Pancreas (tissue), 10 donors: ENCODE results near the gene BBIP1. TPM values are rescaled to one million over a fixed set of nuclear protein-coding genes. Genes with fewer than 3 reads are reported as not detected.
A peak's percentile ranks its signal among the peaks of the same experiment; 100 is the strongest.

Experiments
- ATAC-seq, 4 donors: fragments of 200-7000 bp; cut with Tn5 transposase; one replicate each; pipeline versions ENCODE4 v1.8.0 to v1.9.1; 2020; ENCODE audit warnings: mild to moderate bottlenecking in 4 of 4, moderate library complexity in 4 of 4
- DNase-seq, 6 donors: peaks; one replicate each; pipeline ENCODE4 v3.0.0-alpha.2; 2020
- FAIRE-seq: peaks from 2 replicates; lab custom pipeline; 2012; peaks lifted over from hg19 to GRCh38; lab: Jason Lieb, UNC
- H3K27ac ChIP-seq, 4 donors: fragments of 200-600 bp; sonication (generic); 1 replicate in 3 of 4; 2 replicates in 1 of 4; pipeline versions ENCODE4 v1.5.0 to v1.8.0; 2020
- H3K27me3 ChIP-seq, 4 donors: fragments of 200-600 bp; one replicate each; pipeline ENCODE4 v1.8.0; 2021
- H3K36me3 ChIP-seq, 3 donors: fragments of 200-600 bp; sonication (generic) in 1 of 3; one replicate each; pipeline versions ENCODE4 v1.5.0 to v1.8.0; 2020 to 2021
- H3K4me1 ChIP-seq, 3 donors: fragments of 200-600 bp; one replicate each; pipeline ENCODE4 v1.8.0; 2021
- H3K4me3 ChIP-seq, 4 donors: fragments of 200-600 bp; sonication (generic) in 2 of 4; one replicate each; pipeline versions ENCODE4 v1.5.0 to v1.8.0; 2020 to 2021
- H3K9me3 ChIP-seq, 4 donors: fragments of 200-600 bp; one replicate each; pipeline ENCODE4 v1.8.0; 2021
- WGBS, 2 donors: extraction: QIAGEN DNeasy Blood & Tissue Kit; methylation state at CpG; one replicate each; pipeline ENCODE4 v1.1.7; 2013; 5-methylcytosine and 5-hydroxymethylcytosine counted together
- intact Hi-C, 3 donors: fragments of 100-400 bp; cut with DNase I; formaldehyde crosslinking; loops; one replicate each; pipeline versions ENCODE4 v1.11.1 to v1.14.2; 2022
- polyA plus RNA-seq, 2 donors: library from polyadenylated mRNA; stranded (reverse); fragments of 200-250 nt; gene quantifications; one replicate each; pipeline ENCODE4 v1.2.3, GENCODE V29; 2013
- total RNA-seq, 6 donors: library from RNA; stranded (reverse); fragmentation: NEBNext Ultra II Directional in 4 of 6; extraction: Animal tissue kit (Norgen Biotek cat#: 25700) in 4 of 6; gene quantifications; one replicate each; pipeline versions ENCODE4 v1.2.1 to v1.2.4, GENCODE V29; 2021 to 2023
- TF ChIP-seq, protein P1 (sequence below), 4 donors: fragments of 200-600 bp; sonication (generic) in 3 of 4; IDR thresholded peaks; one replicate each; pipeline versions ENCODE4 v1.5.0 to v1.8.0; 2021; ENCODE audit warnings: antibody characterized with exemption in 4 of 4
- donor health status: healthy with polysubstance abuse.
- donor health status: DM: no; HTN: no; CAD: no; lungs with moderate emphysema.
- donor health status: DM: no; HTN: no; CAD: no.
- donor health status: control.
- donor health status: control.
- donor health status: Bipolar disorder and iron deficiency.
- donor health status: DM: yes; HTN: yes; CAD: no.
- donor health status: DM: no; HTN: no; CAD: no.
- donor health status: DM: no; HTN: no; CAD: no.
- donor health status: DM: yes; HTN: yes; CAD: no.

Gene BBIP1
- total and polyA plus RNA-seq, 8 donors: 4.2 to 21.1 (median 8.4) TPM

DNA sequence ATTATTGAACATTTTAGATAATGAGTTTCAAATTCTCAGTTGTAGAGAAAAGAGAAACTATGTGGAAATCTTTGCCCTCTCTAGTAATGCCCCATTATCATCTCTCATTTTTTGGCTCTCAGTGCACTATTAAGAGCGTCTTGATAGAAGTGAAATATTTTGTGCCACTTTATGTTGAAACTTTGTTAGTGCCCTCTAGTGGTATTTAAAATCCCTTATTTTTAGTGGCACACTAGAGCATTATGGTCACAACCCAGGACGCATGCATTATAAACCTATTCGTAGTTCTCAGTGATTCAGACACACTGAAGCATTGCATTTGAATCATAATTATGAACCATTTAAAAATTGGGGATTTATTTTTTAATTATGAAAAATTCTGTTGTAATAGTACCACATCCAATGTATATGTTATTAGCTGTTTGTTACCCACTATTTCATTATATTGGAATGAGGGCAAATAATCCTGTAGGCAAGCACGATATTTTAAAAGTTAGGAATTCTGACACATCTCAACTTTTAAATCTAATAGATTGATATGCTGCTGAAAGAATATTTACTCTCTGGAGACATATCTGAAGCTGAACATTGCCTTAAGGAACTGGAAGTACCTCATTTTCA, 25.3 kb downstream of the BBIP1 start:
- TF ChIP-seq, protein P1, sequence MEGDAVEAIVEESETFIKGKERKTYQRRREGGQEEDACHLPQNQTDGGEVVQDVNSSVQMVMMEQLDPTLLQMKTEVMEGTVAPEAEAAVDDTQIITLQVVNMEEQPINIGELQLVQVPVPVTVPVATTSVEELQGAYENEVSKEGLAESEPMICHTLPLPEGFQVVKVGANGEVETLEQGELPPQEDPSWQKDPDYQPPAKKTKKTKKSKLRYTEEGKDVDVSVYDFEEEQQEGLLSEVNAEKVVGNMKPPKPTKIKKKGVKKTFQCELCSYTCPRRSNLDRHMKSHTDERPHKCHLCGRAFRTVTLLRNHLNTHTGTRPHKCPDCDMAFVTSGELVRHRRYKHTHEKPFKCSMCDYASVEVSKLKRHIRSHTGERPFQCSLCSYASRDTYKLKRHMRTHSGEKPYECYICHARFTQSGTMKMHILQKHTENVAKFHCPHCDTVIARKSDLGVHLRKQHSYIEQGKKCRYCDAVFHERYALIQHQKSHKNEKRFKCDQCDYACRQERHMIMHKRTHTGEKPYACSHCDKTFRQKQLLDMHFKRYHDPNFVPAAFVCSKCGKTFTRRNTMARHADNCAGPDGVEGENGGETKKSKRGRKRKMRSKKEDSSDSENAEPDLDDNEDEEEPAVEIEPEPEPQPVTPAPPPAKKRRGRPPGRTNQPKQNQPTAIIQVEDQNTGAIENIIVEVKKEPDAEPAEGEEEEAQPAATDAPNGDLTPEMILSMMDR (IDR thresholded peaks at IDR 0.05): peak in 3 of 4 donors; percentile 16 to 41 (median 39)
- Histone ChIP-seq H3K27me3 (no peaks in the 10 kb centered on the region), H3K4me3 (no peak overlapping the region), H3K27ac (peak overlapping the region in 2 of 4 donors; percentile 3 to 10), H3K9me3 (no peaks in the 10 kb centered on the region), H3K4me1 (peaks cover 32 to 77% (median 59%) of the 10 kb centered on the region in 3 donors), H3K36me3 (peaks cover 0 to 99% (median 46%) of the 10 kb centered on the region in 3 donors)
- whole genome bisulfite sequencing, 2 donors: 11% methylated on average over 4 of the region's 4 CpGs
- DNase-seq: no peak
- peak; percentile 23 to 72 (median 57) for ATAC-seq
- peak; percentile 92 for FAIRE-seq
- intact Hi-C loops: loop anchor here in 1 of 3 donors (10.0 kb wide), 1 partner anchor 149 kb away; no protein-coding TSS in a partner anchor

DNA sequence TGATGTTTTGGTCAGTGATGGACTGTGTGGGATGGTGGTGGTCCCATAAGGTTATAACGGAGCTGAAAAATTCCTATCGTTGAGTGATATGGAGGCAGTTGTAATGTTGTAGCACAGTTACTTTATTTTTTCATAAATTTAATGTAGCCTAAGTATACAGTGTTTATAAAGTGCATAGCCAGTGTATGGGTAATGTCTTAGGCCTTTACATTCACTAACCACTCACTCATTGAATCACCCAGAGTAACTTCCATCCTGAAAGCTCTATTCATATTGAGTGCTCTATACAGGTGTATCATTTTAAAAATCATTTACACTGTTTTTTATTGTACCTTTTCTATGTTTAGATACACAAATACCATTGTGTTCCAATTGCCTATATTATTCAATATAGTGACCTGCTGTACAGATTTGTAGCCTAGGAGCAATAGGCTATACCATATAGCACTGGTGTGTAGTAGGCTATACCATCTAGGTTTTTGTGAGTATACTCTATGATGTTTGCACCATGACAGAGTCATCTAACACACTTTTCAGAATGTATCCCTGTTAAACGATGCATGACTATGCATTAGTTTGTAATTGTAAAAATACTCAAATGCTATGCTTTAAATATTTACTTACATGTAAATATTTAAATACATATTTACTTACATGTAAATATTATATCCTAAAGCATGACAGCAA, 26.2 kb downstream of the BBIP1 start:
- TF ChIP-seq, protein P1 (IDR thresholded peaks at IDR 0.05): no peak
- peaks cover 0 to 100% (median 46%) of the 10 kb centered on the region in 3 donors for H3K36me3 ChIP-seq
- 43 to 52% methylated on average over 3 of the region's 3 CpGs for WGBS, 2 donors
- H3K9me3 ChIP-seq: no peaks in the 10 kb centered on the region
- H3K4me3 ChIP-seq: peak overlapping the region in 1 of 4 donors; percentile 6
- peak in 2 of 4 donors; percentile 1 to 14 for ATAC-seq
- H3K4me1 ChIP-seq: peaks cover 25 to 68% (median 65%) of the 10 kb centered on the region in 3 donors
- no peak overlapping the region for H3K27ac ChIP-seq
- DNase-seq: no peak
- FAIRE-seq: no peak
- intact Hi-C loops: loop anchor here in 1 of 3 donors (10.0 kb wide), 1 partner anchor 148 kb away; no protein-coding TSS in a partner anchor
- no peaks in the 10 kb centered on the region for H3K27me3 ChIP-seq

DNA sequence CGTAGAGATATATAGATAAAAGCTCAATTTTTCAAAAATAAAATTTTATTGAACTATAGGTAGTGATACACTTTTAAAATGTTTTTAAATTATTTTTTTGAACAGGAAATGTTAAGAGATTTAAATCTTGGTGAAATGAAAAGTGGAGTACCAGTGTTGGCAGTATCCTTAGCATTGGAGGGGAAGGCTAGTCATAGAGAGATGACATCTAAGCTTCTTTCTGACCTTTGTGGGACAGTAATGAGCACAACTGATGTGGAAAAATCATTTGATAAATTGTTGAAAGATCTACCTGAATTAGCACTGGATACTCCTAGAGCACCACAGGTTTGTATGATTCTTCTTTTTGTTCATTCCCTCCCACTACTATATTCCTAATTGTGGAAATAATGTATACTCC, 31.4 kb downstream of the BBIP1 start:
- FAIRE-seq (no peak), ATAC-seq (no peak), DNase-seq (no peak)
- H3K4me3 ChIP-seq: peak overlapping the region in 1 of 4 donors; percentile 19
- peaks cover 0 to 100% (median 23%) of the 10 kb centered on the region in 3 donors for H3K36me3 ChIP-seq
- intact Hi-C loops: no loop called here
- no peaks in the 10 kb centered on the region for H3K27me3 ChIP-seq
- 36 to 43% methylated on average over 1 of the region's 1 CpG for WGBS, 2 donors
- no peaks in the 10 kb centered on the region for H3K9me3 ChIP-seq
- TF ChIP-seq, protein P1 (IDR thresholded peaks at IDR 0.05): no peak
- H3K4me1 ChIP-seq: peaks cover 10 to 53% (median 49%) of the 10 kb centered on the region in 3 donors
- H3K27ac ChIP-seq: peak overlapping the region in 2 of 4 donors; percentile 19 to 99

DNA sequence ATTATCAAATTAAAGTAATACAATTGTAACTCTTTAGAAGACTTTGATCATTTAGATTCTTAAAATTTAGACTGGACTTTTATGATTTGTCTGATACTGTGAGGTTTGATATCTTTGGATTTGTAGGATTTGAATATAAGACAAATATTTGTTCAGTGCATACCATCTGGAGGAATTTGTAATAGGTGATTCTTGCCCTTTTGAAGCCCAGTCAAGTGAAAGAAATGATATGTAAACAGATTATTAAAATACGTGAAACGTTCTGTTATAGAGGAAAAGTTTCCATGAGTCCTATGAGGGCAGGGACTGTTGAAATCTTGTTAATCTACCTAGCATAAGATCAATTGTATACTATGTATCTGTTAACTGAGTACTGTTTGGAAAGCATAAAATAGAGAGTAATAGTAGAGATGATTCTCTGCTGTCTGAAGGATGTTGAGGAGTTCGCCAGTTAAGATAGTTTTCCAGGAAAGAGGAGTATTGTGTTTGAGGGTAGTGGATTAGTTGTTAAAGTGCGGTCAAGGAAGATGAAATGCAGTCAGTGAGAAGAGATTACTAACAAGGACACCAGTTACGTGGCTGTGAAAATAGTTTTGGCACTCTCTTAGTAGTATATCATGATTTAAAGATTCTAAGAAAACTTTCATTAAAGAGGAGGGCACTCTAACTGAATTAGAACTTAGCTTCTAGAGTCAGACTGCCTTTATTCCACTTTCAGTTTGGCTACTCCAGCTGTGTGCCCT, 32.9 kb downstream of the BBIP1 start:
- Histone ChIP-seq H3K36me3 (peaks cover 0 to 97% (median 23%) of the 10 kb centered on the region in 3 donors), H3K4me3 (peak overlapping the region in 2 of 4 donors; percentile 6 to 19), H3K27ac (peak overlapping the region in 2 of 4 donors; percentile 99 to 100), H3K9me3 (no peaks in the 10 kb centered on the region), H3K4me1 (peaks cover 0 to 52% (median 38%) of the 10 kb centered on the region in 3 donors), H3K27me3 (no peaks in the 10 kb centered on the region)
- FAIRE-seq (peak; percentile 66), DNase-seq (no peak), ATAC-seq (peak; percentile 3 to 21 (median 10))
- TF ChIP-seq, protein P1 (IDR thresholded peaks at IDR 0.05): no peak
- intact Hi-C loops: no loop called here
- 19 to 24% methylated on average over 5 of the region's 5 CpGs for WGBS, 2 donors
